HepG2 (cell line): ENCODE measurements around the gene BSG. TPM values are rescaled to one million over a fixed set of nuclear protein-coding genes. Genes with fewer than 3 reads are reported as not detected.
A peak's percentile ranks its signal among the peaks of the same experiment; 100 is the strongest.

Experiments used
- CREB3 ChIP-seq: sonication (generic); formaldehyde crosslinking; IDR thresholded peaks from 2 replicates; pipeline ENCODE4 v1.5.0; 2020; ENCODE audit warnings: missing genetic modification reagents
- DPF2 ChIP-seq: sonication (generic); formaldehyde crosslinking; IDR thresholded peaks from 2 replicates; pipeline ENCODE4 v1.4.0; 2020; ENCODE audit warnings: mild to moderate bottlenecking, low read depth, missing genetic modification reagents, borderline replicate concordance
- EP300 ChIP-seq, 3 experiments: sonication (generic) in 1 of 3; formaldehyde crosslinking in 1 of 3; IDR thresholded peaks; 2 replicates each; pipeline versions ENCODE4 v1.5.1 to v1.6.1; 2011 to 2020; ENCODE audit warnings: low read depth in 2 of 3, low read length in 2 of 3, borderline replicate concordance in 1 of 3, improper control_type of control experiment in 1 of 3, mild to moderate bottlenecking in 1 of 3, missing genetic modification reagents in 1 of 3, moderate library complexity in 1 of 3
- HIVEP1 ChIP-seq: sonication (generic); formaldehyde crosslinking; IDR thresholded peaks from 2 replicates; pipeline ENCODE4 v1.4.0; 2020; ENCODE audit warnings: mild to moderate bottlenecking, missing genetic modification reagents
- KMT2A ChIP-seq: sonication (generic); formaldehyde crosslinking; IDR thresholded peaks from 2 replicates; pipeline ENCODE4 v1.4.0; 2020; ENCODE audit warnings: missing genetic modification reagents
- ZFP62 ChIP-seq: sonication (generic); formaldehyde crosslinking; IDR thresholded peaks from 2 replicates; pipeline ENCODE4 v1.4.0; 2020; ENCODE audit warnings: missing genetic modification reagents
- ZHX2 ChIP-seq, 2 experiments: sonication (generic) in 1 of 2; formaldehyde crosslinking in 1 of 2; IDR thresholded peaks; 2 replicates each; pipeline versions ENCODE4 v1.6.1 to v1.9.0; 2014 to 2022; ENCODE audit warnings: antibody characterized with exemption in 1 of 2, borderline replicate concordance in 1 of 2, inconsistent platforms in 1 of 2, low read depth in 1 of 2, missing genetic modification reagents in 1 of 2
- ZNF329 ChIP-seq: sonication (generic); formaldehyde crosslinking; IDR thresholded peaks from 2 replicates; pipeline ENCODE4 v1.9.0; 2021; ENCODE audit warnings: low read depth, mild to moderate bottlenecking, missing genetic modification reagents
- ZNF431 ChIP-seq: sonication (generic); formaldehyde crosslinking; IDR thresholded peaks from 2 replicates; pipeline ENCODE4 v1.9.0; 2022; ENCODE audit warnings: missing genetic modification reagents, low read depth, mild to moderate bottlenecking, borderline replicate concordance
- ZNF460 ChIP-seq: sonication (generic); formaldehyde crosslinking; IDR thresholded peaks from 2 replicates; pipeline ENCODE4 v1.5.1; 2020; ENCODE audit warnings: missing genetic modification reagents, mild to moderate bottlenecking, borderline replicate concordance
- ZNF563 ChIP-seq: sonication (generic); formaldehyde crosslinking; IDR thresholded peaks from 2 replicates; pipeline ENCODE4 v1.8.0; 2022; ENCODE audit warnings: mild to moderate bottlenecking, moderate library complexity, missing genetic modification reagents
- polyA plus RNA-seq, 8 experiments: library from polyadenylated mRNA; depleted of rRNA in 3 of 8; stranded (reverse) in 7 of 8; unstranded in 1 of 8; fragments of >200 nt; fragmentation: Illumina TruSeq in 4 of 8; extraction: Trizol in 4 of 8; gene quantifications; 2 replicates each; pipeline versions ENCODE4 v1.2.1 to v1.2.3, GENCODE V29; 2011 to 2016; ENCODE audit warnings: low read depth in 4 of 8, missing spikeins in 1 of 8, mixed read lengths in 1 of 8; ENCODE audit not compliant: insufficient read depth in 1 of 8
- total RNA-seq, 5 experiments: library from RNA; depleted of rRNA; stranded (reverse); fragments of >200 nt; fragmentation: Illumina TruSeq; extraction: Trizol; gene quantifications; 2 replicates each; pipeline ENCODE4 v1.2.3, GENCODE V29; 2016; ENCODE audit warnings: low read depth in 1 of 5
- TF ChIP-seq, protein P1 (sequence below): sonication (generic); formaldehyde crosslinking; IDR thresholded peaks from 2 replicates; pipeline ENCODE4 v1.4.0; 2020; ENCODE audit warnings: mild to moderate bottlenecking, low read depth, missing genetic modification reagents
- TF ChIP-seq, protein P2 (sequence below): sonication (generic); formaldehyde crosslinking; IDR thresholded peaks from 2 replicates; pipeline ENCODE4 v1.5.1; 2020; ENCODE audit warnings: mild to moderate bottlenecking, missing genetic modification reagents
- TF ChIP-seq, protein P3 (sequence below): sonication (generic); formaldehyde crosslinking; IDR thresholded peaks from 2 replicates; pipeline ENCODE4 v1.5.0; 2020; ENCODE audit warnings: mild to moderate bottlenecking, missing genetic modification reagents

The BSG gene
- total and polyA plus RNA-seq, 2 of the 13 experiments (the other 11 are each of a cell fraction or from before 2014, with no cell fraction given), result 309 to 754 TPM

DNA sequence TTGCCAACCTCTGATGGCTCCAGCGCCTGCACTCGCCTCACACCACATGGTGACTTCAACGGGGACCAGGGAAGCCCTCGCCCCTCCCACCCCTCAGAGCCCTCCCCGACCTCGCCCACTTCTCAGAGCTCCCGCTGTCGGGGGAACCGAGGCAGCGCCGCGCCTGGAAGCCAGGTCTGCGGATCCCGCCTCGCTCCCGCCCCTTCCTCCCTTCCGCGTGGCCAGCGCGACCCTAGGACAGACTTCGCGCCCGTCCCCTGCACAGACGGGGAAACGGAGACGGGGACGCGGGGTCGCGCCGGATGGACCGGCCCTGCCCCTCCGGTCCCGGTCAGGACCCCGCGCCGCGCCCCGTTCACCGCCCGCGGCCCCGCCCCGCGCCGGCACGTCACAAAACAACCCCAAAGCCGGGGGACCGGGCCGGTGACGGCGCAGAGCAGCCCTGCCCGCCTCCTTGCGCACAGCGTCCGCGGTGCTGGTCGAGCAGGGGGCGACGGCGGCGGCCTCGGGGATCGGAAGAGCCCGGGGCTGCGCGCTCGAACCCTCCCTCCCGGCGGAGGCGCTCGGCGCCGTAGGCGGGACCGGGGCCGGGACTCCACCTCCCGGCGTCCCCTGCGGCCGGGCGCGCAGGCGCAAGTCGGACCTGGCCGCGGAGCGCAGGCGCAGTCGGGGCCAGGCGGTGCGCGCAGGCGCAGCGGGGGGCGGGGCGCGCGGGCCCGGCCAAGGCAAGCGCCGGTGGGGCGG, 41.2 kb upstream of the BSG start (continued):
- TF ChIP-seq CREB3 (no peak), ZNF329 (CRISPR knock-in tag) (0 out of 2 replicates have a peak, but pooled peaks have one; percentile 9), ZFP62 (CRISPR knock-in tag) (no peak), KMT2A (no peak), DPF2 (CRISPR knock-in tag) (no peak; the same call in 1 of the 2 replicates), ZNF431 (CRISPR knock-in tag) (peak; percentile 27; the same call in 1 of the 2 replicates), ZNF460 (CRISPR knock-in tag) (no peak), HIVEP1 (CRISPR knock-in tag) (no peak; the same call in none of the 2 replicates), ZHX2 (IDR thresholded peaks at IDR 0.05; ENCODE audit: low read depth) (no peak), ZHX2 (CRISPR knock-in tag; IDR thresholded peaks at IDR 0.05; ENCODE audit: borderline replicate concordance) (no peak), ZNF563 (CRISPR knock-in tag) (no peak; the same call in 1 of the 2 replicates), EP300 (IDR thresholded peaks at IDR 0.05; ENCODE audit: low read depth in 2 of 2, low read length in 2 of 2) (no peak), EP300 (CRISPR knock-in tag; IDR thresholded peaks at IDR 0.05; ENCODE audit: borderline replicate concordance) (no peak)
- TF ChIP-seq, protein P1, sequence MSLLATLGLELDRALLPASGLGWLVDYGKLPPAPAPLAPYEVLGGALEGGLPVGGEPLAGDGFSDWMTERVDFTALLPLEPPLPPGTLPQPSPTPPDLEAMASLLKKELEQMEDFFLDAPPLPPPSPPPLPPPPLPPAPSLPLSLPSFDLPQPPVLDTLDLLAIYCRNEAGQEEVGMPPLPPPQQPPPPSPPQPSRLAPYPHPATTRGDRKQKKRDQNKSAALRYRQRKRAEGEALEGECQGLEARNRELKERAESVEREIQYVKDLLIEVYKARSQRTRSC (CRISPR knock-in tag), result no peak
- TF ChIP-seq, protein P2, sequence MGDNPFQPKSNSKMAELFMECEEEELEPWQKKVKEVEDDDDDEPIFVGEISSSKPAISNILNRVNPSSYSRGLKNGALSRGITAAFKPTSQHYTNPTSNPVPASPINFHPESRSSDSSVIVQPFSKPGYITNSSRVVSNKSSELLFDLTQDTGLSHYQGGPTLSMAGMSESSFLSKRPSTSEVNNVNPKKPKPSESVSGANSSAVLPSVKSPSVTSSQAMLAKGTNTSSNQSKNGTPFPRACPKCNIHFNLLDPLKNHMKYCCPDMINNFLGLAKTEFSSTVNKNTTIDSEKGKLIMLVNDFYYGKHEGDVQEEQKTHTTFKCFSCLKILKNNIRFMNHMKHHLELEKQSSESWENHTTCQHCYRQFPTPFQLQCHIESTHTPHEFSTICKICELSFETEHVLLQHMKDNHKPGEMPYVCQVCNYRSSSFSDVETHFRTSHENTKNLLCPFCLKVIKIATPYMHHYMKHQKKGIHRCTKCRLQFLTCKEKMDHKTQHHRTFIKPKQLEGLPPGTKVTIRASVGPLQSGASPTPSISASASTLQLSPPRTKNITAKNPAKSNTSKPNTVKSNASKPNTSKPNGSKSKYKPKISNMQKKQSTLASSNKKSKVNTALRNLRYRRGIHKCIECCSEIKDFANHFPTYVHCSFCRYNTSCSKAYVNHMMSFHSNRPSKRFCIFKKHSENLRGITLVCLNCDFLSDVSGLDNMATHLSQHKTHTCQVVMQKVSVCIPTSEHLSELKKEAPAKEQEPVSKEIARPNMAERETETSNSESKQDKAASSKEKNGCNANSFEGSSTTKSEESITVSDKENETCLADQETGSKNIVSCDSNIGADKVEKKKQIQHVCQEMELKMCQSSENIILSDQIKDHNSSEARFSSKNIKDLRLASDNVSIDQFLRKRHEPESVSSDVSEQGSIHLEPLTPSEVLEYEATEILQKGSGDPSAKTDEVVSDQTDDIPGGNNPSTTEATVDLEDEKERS (CRISPR knock-in tag), result 0 out of 2 replicates have a peak, but pooled peaks have one; percentile 45
- TF ChIP-seq, protein P3, sequence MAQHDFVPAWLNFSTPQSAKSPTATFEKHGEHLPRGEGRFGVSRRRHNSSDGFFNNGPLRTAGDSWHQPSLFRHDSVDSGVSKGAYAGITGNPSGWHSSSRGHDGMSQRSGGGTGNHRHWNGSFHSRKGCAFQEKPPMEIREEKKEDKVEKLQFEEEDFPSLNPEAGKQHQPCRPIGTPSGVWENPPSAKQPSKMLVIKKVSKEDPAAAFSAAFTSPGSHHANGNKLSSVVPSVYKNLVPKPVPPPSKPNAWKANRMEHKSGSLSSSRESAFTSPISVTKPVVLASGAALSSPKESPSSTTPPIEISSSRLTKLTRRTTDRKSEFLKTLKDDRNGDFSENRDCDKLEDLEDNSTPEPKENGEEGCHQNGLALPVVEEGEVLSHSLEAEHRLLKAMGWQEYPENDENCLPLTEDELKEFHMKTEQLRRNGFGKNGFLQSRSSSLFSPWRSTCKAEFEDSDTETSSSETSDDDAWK (CRISPR knock-in tag), result no peak
